Mucosa of descending colon (tissue), 3 donors: Measurements from ENCODE around the gene ADD1. TPM values are rescaled to one million over a fixed set of nuclear protein-coding genes. Genes with fewer than 3 reads are reported as not detected.
A peak's percentile ranks its signal among the peaks of the same experiment; 100 is the strongest.
"Not testable (repeated sequence)": the region's sequence is repeated elsewhere in the genome, so short reads cannot be mapped to it uniquely, and the experiment has no call there.

Experiments
- ATAC-seq: fragments of 200-7000 bp; cut with Tn5 transposase; one replicate; pipeline ENCODE4 v1.9.1; 2020; ENCODE audit warnings: mild to moderate bottlenecking, moderate library complexity
- DNase-seq, 3 donors: peaks; one replicate each; pipeline ENCODE4 v3.0.0-alpha.2; 2020
- H3K36me3 ChIP-seq: fragments of 200-600 bp; one replicate; pipeline ENCODE4 v1.8.0; 2021; ENCODE audit warnings: low read depth, mild to moderate bottlenecking
- H3K4me1 ChIP-seq: fragments of 200-600 bp; one replicate; pipeline ENCODE4 v1.8.0; 2021; ENCODE audit warnings: low read depth, mild to moderate bottlenecking
- H3K4me3 ChIP-seq: fragments of 200-600 bp; one replicate; pipeline ENCODE4 v1.8.0; 2021; ENCODE audit warnings: mild to moderate bottlenecking
- H3K9me3 ChIP-seq: fragments of 200-600 bp; one replicate; pipeline ENCODE4 v1.8.0; 2021; ENCODE audit warnings: mild to moderate bottlenecking
- CTCF ChIP-seq: fragments of 200-600 bp; IDR thresholded peaks from one replicate; pipeline ENCODE4 v1.8.0; 2022; ENCODE audit warnings: antibody characterized with exemption, mild to moderate bottlenecking
- intact Hi-C, 2 donors: fragments of 100-400 bp; cut with DNase I in 1 of 2; cut with micrococcal nuclease in 1 of 2; formaldehyde crosslinking; loops; one replicate each; pipeline versions ENCODE4 v1.11.0 to v1.11.1; 2022; cut with DNase I, micrococcal nuclease
- total RNA-seq, 3 donors: library from RNA; stranded (reverse); fragmentation: NEBNext Ultra II Directional in 2 of 3; extraction: Animal tissue kit (Norgen Biotek cat#: 25700) in 2 of 3; gene quantifications; one replicate each; pipeline versions ENCODE4 v1.2.1 to v1.2.4, GENCODE V29; 2021 to 2023
- donor health status: DM: no; HTN: no; CAD: no; lungs with moderate emphysema.
- donor health status: DM: no; HTN: no; CAD: no.
- donor health status: DM: no; HTN: yes; CAD: no.

Gene ADD1
- total RNA-seq, 3 donors from 2014 or later = 201 to 373 (median 261) TPM

GRCh38 chr4:2915789-2916188, 72.1 kb downstream of the ADD1 start:
- DNase-seq (peak in 1 of 3 donors; percentile 34), ATAC-seq (no peak)
- Histone ChIP-seq H3K36me3 (peaks cover 13% of the 10 kb centered on the region), H3K4me1 (no peaks in the 10 kb centered on the region), H3K4me3 (no peak overlapping the region), H3K9me3 (no peaks in the 10 kb centered on the region)
- no peak for TF ChIP-seq CTCF
- intact Hi-C loops = no loop called here

GRCh38 chr4:2916696-2917095, 73.1 kb downstream of the ADD1 start:
- intact Hi-C loops, H3K4me3 ChIP-seq, H3K4me1 ChIP-seq, H3K9me3 ChIP-seq, DNase-seq, ATAC-seq, H3K36me3 ChIP-seq: not testable (repeated sequence)

- H3K4me3 ChIP-seq, H3K9me3 ChIP-seq, H3K4me1 ChIP-seq, H3K36me3 ChIP-seq, intact Hi-C loops, DNase-seq, ATAC-seq: not testable (repeated sequence)
Observed at GRCh38 chr4:2918300-2918699, 74.7 kb downstream of the ADD1 start.

GRCh38 chr4:2918714-2919113, 75.1 kb downstream of the ADD1 start:
- ATAC-seq, H3K9me3 ChIP-seq, DNase-seq, intact Hi-C loops, H3K4me1 ChIP-seq, H3K36me3 ChIP-seq, H3K4me3 ChIP-seq: not testable (repeated sequence)

GRCh38 chr4:2922453-2923101, 78.9 kb downstream of the ADD1 start:
- H3K36me3 ChIP-seq, ATAC-seq, H3K9me3 ChIP-seq, intact Hi-C loops, H3K4me1 ChIP-seq, H3K4me3 ChIP-seq, DNase-seq: not testable (repeated sequence)

- no peaks in the 10 kb centered on the region for H3K9me3 ChIP-seq
- TF ChIP-seq CTCF = no peak
- H3K4me3 ChIP-seq = no peak overlapping the region
- H3K4me1 ChIP-seq = peaks cover 7% of the 10 kb centered on the region
- ATAC-seq (peak; percentile 25), DNase-seq (peak in 1 of 3 donors; percentile 12)
- intact Hi-C loops = no loop called here
- H3K36me3 ChIP-seq = peaks cover 5% of the 10 kb centered on the region
Observed at GRCh38 chr4:2923141-2923551, 79.5 kb downstream of the ADD1 start.

GRCh38 chr4:2923668-2924173, 80.1 kb downstream of the ADD1 start:
- Histone ChIP-seq H3K36me3 (peaks cover 5% of the 10 kb centered on the region), H3K4me1 (peaks cover 7% of the 10 kb centered on the region), H3K4me3 (no peak overlapping the region), H3K9me3 (no peaks in the 10 kb centered on the region)
- no peak for ATAC-seq
- peak in 1 of 3 donors; percentile 48 for DNase-seq
- TF ChIP-seq CTCF = no peak
- intact Hi-C loops = no loop called here

- DNase-seq = peak in 2 of 3 donors; percentile 9 to 37
- H3K36me3 ChIP-seq = peaks cover 5% of the 10 kb centered on the region
- ATAC-seq = no peak
- peaks cover 7% of the 10 kb centered on the region for H3K4me1 ChIP-seq
- TF ChIP-seq CTCF = no peak
- intact Hi-C loops = no loop called here
- H3K9me3 ChIP-seq = no peaks in the 10 kb centered on the region
- H3K4me3 ChIP-seq = no peak overlapping the region
Observed at GRCh38 chr4:2924286-2924685, 80.6 kb downstream of the ADD1 start.
